Activated CD8-positive, alpha-beta memory T cell treated with anti-CD3 and anti-CD28 coated beads for 36 hours (primary cell): ENCODE results near the gene LASP1NB.

Experiments used
- CTCF ChIA-PET: fragments of 350-600 bp; sonication (Branson Sonifier 250); formaldehyde crosslinking; loops from one replicate; lab custom pipeline; 2021; ENCODE audit warnings: antibody characterized with exemption; lab: Charles Lee
- POLR2A ChIA-PET: fragments of 350-600 bp; sonication (Branson Sonifier 250); formaldehyde crosslinking; loops from one replicate; lab custom pipeline; 2021; ENCODE audit warnings: antibody characterized with exemption; lab: Charles Lee

The LASP1NB gene

DNA sequence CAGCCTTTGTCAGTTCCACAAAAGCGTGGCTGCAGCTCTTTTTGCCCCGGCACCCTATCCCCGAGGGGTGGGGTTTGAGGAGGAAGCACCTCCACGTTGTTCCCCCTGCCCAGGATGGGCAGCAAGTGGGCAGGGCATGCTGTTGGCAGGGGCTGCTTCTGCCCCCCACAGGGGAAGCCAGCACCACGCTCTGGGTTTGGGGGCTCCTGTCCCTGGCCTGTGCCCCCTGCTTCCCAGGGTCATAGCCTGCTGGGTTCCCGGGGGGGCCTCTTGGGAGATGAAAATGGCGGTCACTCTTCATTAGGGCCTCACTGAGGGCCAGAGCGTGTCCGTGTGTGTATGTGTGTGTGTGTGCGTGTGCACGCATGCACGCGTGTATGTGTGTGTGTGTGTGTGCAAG lies 32.8 kb upstream of the LASP1NB start:
- POLR2A ChIA-PET: interaction anchor here (0.6 kb wide), 1 partner anchor 17 kb away, joined by 3 read pairs; no protein-coding TSS in a partner anchor

DNA sequence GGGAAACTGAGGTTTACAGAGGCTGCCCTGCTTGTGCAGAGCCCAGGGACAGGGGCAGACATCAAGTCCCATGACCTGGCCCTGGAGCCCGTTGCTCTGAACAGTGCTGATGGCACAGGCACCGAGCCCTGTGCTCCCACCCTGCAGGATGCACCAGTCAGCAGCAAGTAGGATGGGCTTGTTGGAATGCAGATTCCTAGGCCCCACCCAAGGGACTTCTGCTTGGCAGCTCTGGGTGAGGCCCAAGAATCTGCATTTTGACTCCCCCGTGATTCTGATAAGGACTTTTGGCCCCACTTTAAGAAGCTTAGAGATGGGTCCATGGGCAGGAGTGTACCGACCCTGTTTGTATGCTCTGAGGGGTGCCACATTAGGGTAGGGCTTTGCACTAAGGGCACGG lies 32.3 kb upstream of the LASP1NB start:
- CTCF ChIA-PET: interaction anchor here (0.8 to 1.8 kb wide), 4 partner anchors 12 to 24 kb away, joined by 3 to 4 read pairs (median 3); partner anchors contain the start of gene LASP1
- POLR2A ChIA-PET: interaction anchor here (0.5 to 1.5 kb wide), 4 partner anchors 9 to 345 kb away, joined by 3 to 7 read pairs (median 4); partner anchors contain the start of gene LASP1

More for the DNA sequence above, 32.8 kb upstream of the LASP1NB start:
- CTCF ChIA-PET: interaction anchor here (0.9 to 1.8 kb wide), 3 partner anchors 22 to 33 kb away, joined by 3 to 4 read pairs (median 3); partner anchors contain the start of gene LASP1

DNA sequence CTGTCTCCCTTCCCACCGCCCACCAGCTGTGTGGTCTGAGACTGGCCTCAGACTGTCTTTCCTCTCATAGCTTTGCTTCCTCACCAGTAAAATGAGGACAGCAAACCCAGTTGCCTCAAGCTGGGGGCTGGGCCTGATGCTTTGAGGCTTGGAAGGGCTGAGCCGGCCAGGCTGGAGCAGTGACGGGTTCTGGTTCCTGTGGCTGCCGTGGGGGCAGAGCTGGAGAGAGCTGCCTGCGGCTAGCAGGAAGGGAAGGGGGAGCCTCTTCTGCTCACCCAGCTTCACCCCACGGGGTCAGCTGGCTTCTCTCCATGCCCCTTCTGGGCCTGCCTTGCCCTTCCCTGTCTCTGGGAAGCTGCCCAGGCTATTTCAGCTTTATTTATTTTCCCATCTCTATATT lies 31.8 kb upstream of the LASP1NB start:
- POLR2A ChIA-PET: interaction anchor here (0.5 to 1.5 kb wide), 4 partner anchors 10 to 344 kb away, joined by 3 to 7 read pairs (median 4); partner anchors contain the start of gene LASP1
- CTCF ChIA-PET: interaction anchor here (0.8 to 1.8 kb wide), 5 partner anchors 12 to 24 kb away, joined by 3 to 4 read pairs (median 3); partner anchors contain the start of gene LASP1

DNA sequence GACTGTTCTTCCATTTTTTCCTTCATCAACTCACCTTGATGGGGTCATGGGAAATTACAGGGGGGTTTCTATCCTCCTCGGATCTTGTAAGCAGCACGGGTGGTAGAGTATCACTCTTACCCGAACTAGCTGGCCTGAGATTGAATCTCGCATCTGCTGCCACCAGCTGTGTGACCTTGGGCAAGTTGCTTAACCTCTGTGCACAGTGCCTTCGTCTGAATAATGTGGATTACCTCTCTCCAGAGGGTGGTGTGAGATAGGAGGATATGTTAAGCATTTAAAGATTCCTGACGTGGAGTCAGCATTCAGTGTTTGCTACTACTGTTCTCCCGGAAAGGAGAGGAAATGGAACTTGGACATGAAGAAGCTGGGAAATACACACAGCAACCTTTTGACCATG lies 31.1 kb upstream of the LASP1NB start:
- ChIA-PET POLR2A (interaction anchor here (0.9 to 1.5 kb wide), 2 partner anchors 23 to 344 kb away, joined by 3 to 7 read pairs; no protein-coding TSS in a partner anchor), CTCF (interaction anchor here (0.8 to 1.8 kb wide), 3 partner anchors 13 to 23 kb away, joined by 3 to 4 read pairs (median 3); no protein-coding TSS in a partner anchor)

DNA sequence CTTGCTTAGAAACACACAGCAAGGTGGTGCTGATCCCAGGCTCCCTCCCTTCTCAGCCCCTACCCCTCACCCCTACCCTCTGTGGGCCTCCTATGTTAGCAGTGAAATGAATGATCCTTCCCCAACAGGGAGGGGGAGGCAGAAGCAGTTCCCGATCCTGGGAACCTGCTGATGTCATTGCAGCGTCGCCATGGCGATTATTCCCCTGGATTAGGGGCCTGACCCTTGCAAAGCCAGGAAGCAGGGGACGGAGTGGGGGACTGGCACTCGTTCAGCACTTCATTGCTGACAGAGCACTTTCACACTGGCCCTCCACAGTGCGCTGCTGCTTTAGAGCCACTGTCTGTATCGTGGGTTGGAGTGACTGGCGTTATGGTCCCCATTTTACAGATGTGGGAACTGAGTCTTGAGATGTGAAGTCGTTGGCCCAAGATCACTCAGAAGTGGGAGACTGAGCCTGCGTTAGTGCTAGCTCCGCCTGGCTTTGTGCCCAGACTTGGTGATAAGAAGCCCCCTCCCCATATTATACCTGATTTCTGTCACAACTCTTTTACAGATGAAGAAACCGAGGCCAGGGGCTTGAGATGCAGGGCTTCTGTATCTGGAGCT lies 29.0 kb upstream of the LASP1NB start:
- POLR2A ChIA-PET: interaction anchor here (0.7 to 1.0 kb wide), 2 partner anchors 10 to 45 kb away, joined by 3 read pairs; no protein-coding TSS in a partner anchor
- CTCF ChIA-PET: interaction anchor here (1.1 to 4.1 kb wide), 2 partner anchors 25 to 42 kb away, joined by 3 to 17 read pairs; no protein-coding TSS in a partner anchor

DNA sequence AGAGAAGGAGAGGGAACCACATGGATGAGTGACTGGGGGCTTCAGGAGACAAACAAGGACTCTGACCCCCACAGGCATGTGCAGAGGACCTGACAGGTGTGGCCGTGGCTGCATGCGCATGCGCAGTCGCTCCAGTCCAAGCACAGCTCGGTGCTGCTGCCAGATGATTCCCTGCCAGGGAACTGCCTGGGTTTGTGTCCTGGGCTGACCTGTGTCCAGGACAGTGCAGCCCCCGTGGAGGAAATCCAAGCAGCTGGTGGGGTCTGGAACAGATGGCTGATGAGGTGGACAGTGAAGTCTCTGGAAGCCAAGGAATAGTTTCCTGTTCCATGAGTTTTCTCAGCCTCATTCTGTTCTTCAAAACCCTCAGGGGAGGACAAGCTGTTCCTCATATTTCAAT lies 28.2 kb upstream of the LASP1NB start:
- CTCF ChIA-PET: interaction anchor here (0.7 to 4.1 kb wide), 6 partner anchors 11 to 267 kb away, joined by 3 to 17 read pairs (median 3); partner anchors contain the start of gene LASP1

DNA sequence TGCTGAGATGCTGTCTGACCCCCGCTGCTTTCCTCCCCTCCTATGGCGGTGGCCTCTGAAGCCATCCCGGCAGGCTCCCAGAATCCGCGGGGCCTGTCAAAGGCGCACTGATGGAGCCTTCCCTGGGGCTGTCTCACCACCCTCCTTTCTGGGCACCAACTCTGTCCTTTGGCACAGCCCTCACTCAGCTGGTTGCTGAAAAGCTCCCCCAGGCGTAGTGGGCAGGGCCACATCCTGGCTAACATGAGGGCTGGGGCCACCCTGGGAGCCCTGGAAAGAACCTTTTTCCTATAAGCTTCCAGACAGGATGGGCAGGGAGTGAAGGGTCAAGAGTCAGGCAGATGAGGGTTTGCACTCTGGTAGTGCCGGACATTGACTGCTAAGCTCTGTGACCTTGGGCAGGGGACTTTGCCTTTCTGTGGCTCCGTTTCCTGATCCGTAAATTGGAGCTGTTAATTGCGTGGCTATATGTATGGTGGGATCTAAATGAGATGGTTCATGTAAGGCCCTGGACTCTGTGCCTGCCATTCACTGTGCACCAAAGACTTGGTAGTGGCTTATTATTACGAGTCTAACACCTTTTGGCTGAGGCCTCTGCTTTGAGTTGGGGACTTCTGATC lies 27.6 kb upstream of the LASP1NB start:
- ChIA-PET POLR2A (interaction anchor here (0.6 to 1.1 kb wide), 5 partner anchors 9 to 341 kb away, joined by 3 to 6 read pairs (median 3); partner anchors contain the start of gene RPL19), CTCF (interaction anchor here (0.7 to 4.1 kb wide), 11 partner anchors 8 to 267 kb away, joined by 3 to 17 read pairs (median 5); partner anchors contain the start of genes LASP1 and LASP1NB)

More for the DNA sequence above, 28.2 kb upstream of the LASP1NB start:
- POLR2A ChIA-PET: interaction anchor here (0.6 to 1.0 kb wide), 4 partner anchors 9 to 303 kb away, joined by 3 to 6 read pairs (median 4); partner anchors contain the start of gene RPL19

DNA sequence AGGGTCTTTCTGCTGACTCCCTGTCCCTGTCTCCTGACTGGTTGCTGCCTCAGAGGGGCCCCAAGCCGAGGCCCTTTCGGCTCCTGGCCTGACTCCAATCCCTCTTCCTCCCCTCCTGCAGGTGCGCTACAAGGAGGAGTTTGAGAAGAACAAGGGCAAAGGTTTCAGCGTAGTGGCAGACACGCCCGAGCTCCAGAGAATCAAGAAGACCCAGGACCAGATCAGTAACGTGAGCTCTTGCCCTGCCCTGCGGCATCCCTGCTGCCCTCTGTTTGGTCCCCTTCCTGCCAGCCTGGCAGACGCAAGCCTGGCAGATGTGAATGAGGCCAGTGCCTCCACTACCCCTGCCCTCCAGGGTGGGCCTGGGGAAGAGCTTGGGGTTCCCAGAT lies 27.1 kb upstream of the LASP1NB start:
- CTCF ChIA-PET: interaction anchor here (1.0 to 4.1 kb wide), 9 partner anchors 8 to 266 kb away, joined by 3 to 17 read pairs (median 5); partner anchors contain the start of genes LASP1 and LASP1NB
- POLR2A ChIA-PET: interaction anchor here (0.9 to 1.1 kb wide), 3 partner anchors 15 to 340 kb away, joined by 3 read pairs; no protein-coding TSS in a partner anchor

DNA sequence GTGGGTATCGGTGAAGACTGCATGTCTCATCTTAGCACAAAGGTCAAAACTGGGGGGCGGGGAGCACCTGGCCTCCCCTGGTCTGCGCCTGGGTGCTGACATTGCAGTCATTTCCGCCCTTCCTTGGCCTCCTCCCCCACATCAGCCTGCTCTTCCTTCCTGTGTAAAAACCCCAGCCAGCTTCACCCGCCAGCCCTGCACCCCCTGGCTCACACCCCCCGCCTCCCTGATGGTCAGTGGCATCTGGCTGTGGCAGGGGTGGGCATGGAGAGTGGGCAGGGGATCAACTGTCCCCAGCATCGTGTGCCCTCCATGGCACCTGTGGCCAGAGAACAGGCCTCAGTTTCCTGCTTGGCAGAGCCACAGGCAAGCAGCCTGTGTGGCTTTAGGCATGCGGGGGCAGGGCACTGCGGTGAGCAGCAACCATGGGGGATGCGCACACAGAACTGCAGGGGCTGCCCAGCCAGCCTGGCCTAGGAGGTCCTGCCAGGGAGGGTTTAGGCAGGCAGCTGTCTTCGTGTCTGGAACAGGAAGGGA lies 26.5 kb upstream of the LASP1NB start:
- CTCF ChIA-PET: interaction anchor here (0.8 to 4.1 kb wide), 8 partner anchors 8 to 29 kb away, joined by 3 to 17 read pairs (median 6); partner anchors contain the start of genes LASP1 and LASP1NB
- POLR2A ChIA-PET: interaction anchor here (0.6 to 0.9 kb wide), 5 partner anchors 15 to 1211 kb away, joined by 3 to 5 read pairs (median 3); no protein-coding TSS in a partner anchor

DNA sequence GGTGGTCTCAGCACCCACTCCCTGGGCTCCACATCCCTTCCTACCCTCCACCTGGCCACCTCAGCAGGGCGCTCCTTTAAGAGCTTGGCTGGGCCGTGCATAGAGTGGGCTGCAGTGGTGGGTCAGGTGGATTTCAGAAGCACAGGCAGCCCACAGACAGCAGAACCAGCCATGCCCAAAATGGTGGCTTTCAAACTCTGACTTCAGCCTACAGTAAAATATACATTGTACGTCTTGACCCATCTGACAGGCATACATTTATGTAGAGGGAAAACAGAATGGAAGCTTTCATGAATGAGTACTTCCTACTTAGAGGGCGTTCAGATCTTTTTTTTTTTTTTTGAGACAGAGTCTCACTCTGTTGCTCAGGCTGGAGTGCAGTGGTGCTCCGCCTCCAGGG lies 26.0 kb upstream of the LASP1NB start:
- POLR2A ChIA-PET: interaction anchor here (0.6 to 0.9 kb wide), 4 partner anchors 16 to 1210 kb away, joined by 3 to 5 read pairs (median 3); no protein-coding TSS in a partner anchor
- CTCF ChIA-PET: interaction anchor here (0.6 to 4.1 kb wide), 8 partner anchors 8 to 198 kb away, joined by 3 to 17 read pairs (median 4); partner anchors contain the start of gene LASP1

DNA sequence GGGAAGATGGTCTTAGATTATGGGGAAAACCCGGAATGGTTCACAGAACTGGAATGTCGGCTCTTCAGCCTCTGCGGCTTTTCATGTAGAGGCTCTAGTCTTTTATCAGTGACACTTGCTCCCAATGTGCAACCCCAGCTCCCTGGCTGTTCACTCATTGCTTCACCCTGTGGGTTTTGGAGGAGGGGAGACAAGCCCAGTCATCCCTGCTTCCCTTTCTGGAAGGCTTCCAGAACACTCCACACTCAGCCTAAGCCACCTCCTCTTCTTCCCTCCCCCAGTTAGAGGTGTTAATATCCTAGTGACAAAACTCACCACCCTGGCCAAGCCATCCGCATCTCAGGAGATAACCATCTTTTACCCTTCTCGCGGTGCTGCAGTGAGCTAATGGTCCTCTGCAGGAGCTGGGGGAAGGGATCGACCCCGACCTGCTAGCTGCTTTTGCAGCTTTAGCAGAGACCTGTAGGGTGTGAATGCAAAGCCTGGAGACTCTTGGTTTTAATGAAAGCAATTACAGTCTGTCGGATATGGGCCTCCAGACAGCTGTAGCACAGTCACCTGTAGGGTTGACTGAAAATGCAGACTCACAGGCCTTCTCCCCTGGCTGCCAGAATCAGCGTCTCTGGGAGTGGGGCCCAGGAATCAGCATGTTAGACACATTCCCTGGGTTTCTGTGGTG lies 24.3 kb upstream of the LASP1NB start:
- ChIA-PET POLR2A (no interaction called here), CTCF (interaction anchor here (0.6 to 1.4 kb wide), 3 partner anchors 28 to 34 kb away, joined by 3 to 6 read pairs (median 4); partner anchors contain the start of gene LASP1)

DNA sequence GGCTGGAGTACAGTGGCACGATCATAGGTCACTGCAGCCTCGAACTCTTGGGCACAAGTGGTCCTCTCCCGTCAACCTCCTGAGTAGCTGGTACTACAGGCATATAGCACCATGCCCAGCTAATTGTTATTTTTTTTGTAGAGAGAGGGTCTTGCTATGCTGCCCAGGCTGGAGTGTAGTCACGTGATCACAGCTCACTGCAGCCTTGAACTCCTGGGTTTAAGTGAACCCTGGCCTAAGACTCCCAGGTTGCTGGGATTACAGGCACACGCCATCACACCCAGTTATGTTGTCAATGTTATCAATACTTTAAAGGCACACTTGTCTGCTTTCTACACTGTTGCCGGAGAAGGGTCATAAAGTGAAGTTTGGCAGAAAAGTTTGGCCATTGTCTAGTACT lies 22.0 kb upstream of the LASP1NB start:
- CTCF ChIA-PET: no interaction called here

DNA sequence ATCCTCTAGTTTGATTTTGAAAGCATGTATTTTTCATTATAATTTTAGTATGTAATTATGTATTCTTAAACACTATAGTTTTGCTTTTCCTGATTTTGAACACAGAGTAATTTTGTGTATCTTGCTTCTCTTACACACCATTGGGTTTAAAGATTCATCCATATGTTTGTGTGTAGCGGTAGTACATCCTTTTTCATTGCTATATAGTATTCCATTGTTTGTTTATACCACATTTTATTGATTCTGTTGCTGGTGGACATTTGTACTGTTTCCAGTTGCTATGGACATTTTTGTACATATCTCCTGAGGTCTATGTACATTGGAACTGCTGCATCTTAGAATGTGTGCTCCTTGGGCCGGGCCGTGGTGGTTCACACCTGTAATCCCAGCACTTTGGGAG lies 20.5 kb upstream of the LASP1NB start:
- ChIA-PET CTCF (interaction anchor here (0.7 kb wide), 1 partner anchor 115 kb away, joined by 4 read pairs; no protein-coding TSS in a partner anchor), POLR2A (no interaction called here)

More for the DNA sequence above, 22.0 kb upstream of the LASP1NB start:
- POLR2A ChIA-PET: no interaction called here

DNA sequence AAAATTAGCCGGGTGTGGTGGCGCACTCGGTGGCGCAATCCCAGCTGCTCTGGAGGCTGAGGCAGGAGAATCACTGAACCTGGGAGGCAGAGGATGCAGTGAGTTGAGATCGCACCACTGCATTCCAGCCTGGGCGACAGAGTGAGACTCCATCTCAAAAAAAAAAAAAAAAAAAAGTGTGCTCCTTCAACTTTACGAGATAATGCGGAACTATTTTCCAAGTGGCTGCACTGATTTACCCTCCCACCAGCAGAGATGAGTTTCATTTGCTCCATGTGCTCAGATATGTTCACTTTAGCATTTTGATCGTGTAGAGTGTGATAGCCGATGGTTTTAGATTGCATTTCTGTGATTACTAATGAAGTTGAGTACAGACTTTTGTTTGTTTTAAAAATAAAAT lies 20.0 kb upstream of the LASP1NB start:
- ChIA-PET POLR2A (no interaction called here), CTCF (no interaction called here)

DNA sequence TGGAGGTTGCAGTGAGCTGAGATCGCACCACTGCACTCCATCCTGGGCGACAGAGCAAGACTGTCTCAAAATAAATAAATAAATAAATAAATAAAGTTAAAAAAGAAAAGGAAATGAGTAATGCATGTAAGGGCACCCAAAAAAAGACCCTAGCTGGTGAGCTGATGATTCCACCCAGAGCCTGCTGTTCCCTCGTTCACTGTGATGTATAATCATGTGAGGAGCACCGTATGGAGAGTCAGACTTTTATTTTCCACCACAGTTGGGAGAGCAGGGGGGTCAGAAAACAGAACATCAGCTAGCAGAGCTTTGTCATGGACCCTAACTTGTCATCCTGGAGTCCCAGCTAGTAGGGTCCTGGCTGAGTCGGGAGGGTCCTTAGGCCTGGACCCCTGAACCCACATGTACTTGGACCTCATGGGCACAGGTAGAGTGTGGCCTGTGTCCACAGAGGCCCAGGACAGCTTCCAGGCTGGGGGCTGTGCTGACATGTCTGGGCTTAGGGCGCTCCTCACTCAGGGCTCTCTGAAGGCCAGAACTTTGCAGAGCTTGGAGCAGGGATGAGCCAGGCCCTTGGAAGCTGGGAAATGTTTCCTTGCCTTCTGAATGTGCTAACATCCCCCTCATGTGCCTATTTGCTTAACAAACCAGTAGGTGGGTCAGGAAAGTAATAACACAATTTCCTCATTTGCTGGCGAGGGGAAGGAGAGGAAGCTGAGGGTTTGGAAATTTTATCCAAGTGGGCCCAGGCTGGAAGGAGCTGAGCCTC lies 18.8 kb upstream of the LASP1NB start:
- CTCF ChIA-PET: interaction anchor here (0.6 to 1.6 kb wide), 4 partner anchors 8 to 73 kb away, joined by 3 to 4 read pairs (median 4); no protein-coding TSS in a partner anchor
- POLR2A ChIA-PET: interaction anchor here (0.8 to 1.4 kb wide), 3 partner anchors 9 to 21 kb away, joined by 3 read pairs; no protein-coding TSS in a partner anchor

DNA sequence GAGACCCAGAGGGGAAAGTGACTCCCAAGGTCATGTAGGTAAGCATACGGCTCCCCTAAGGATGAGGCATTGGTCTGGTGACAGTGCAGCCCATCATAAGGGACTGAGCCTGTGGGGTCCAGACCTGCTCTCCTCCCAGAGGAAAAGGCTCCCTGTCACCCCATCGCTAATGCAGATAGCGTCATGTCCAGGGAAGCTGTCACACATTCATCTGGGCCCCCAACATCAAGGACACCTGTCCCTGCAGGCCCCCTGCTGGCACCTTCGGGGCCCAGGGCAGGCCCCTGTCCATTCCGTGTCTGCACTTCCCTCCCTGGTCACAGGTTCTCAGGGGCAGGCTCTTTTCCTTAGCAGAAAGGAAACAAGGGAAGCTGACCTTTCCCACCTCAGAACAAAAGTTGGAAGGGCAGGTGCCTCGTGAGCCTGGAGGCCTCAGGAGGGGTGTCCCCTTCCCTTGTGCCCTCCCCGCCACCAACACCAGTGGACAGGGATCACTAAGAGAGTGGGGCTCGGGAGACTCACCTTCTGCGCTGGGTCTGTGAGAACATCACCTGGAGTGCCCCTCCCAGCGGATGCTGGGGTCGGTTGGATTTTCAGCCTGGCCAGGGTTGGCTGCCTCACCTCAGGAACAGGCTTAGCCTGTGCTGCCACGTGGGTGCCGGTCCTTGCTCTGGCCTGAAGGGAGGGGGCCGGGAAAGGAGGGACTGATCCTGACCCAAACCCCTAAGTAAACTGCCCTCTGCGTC lies 17.3 kb upstream of the LASP1NB start:
- ChIA-PET CTCF (interaction anchor here (1.0 to 1.6 kb wide), 3 partner anchors 9 to 15 kb away, joined by 3 to 4 read pairs (median 4); no protein-coding TSS in a partner anchor), POLR2A (interaction anchor here (1.1 kb wide), 1 partner anchor 8 kb away, joined by 3 read pairs; no protein-coding TSS in a partner anchor)
